SK-N-SH (cell line): Measurements from ENCODE around the gene GATD1. TPM values are rescaled to one million over a fixed set of nuclear protein-coding genes. Genes with fewer than 3 reads are reported as not detected.

Source experiments
- CTCF ChIA-PET: fragments of 300-600, 350-600 bp; formaldehyde crosslinking; extraction: SDS; loops from one replicate; lab custom pipeline; 2021; lab: Yijun Ruan, JAX
- POLR2A ChIA-PET: fragments of 350-600 bp; sonication (Branson Sonifier 250); formaldehyde crosslinking; extraction: SDS; loops from one replicate; lab custom pipeline; 2020; ENCODE audit warnings: antibody characterized with exemption, inconsistent platforms; lab: Yijun Ruan, JAX
- DNase-seq: peaks from one replicate; pipeline ENCODE4 v3.0.0; 2012
- H2AFZ ChIP-seq: fragments of 200-600 bp; sonication (generic); 2 replicates; pipeline ENCODE4 v1.8.1; 2016; ENCODE audit warnings: antibody characterized with exemption, mild to moderate bottlenecking, low read depth
- H3F3A ChIP-seq: fragments of 200-600 bp; sonication (generic); replicated peaks from 2 replicates; pipeline ENCODE3; 2016; ENCODE audit warnings: antibody characterized with exemption, mild to moderate bottlenecking; ENCODE audit not compliant: insufficient read depth
- H3K27ac ChIP-seq, 2 experiments: fragments of 200-500 bp in 1 of 2; fragments of 200-600 bp in 1 of 2; sonication (Bioruptor generic) in 1 of 2; sonication (generic), shearing (Covaris generic) in 1 of 2; 2 replicates each; pipeline versions ENCODE4 v1.5.1 to v1.6.1; 2014 to 2016; ENCODE audit warnings: low read depth in 2 of 2, inconsistent platforms in 1 of 2, low read length in 1 of 2, mild to moderate bottlenecking in 1 of 2, mixed read lengths in 1 of 2
- H3K27me3 ChIP-seq: fragments of 200-600 bp; sonication (generic), shearing (Covaris generic); 2 replicates; pipeline ENCODE4 v1.6.1; 2016; ENCODE audit warnings: mixed run types; ENCODE audit not compliant: insufficient read depth
- H3K36me3 ChIP-seq, 2 experiments: fragments of 200-500 bp in 1 of 2; fragments of 200-600 bp in 1 of 2; sonication (Bioruptor generic) in 1 of 2; sonication (generic) in 1 of 2; replicated peaks in 1 of 2; 2 replicates each; pipeline versions ENCODE3 to v1.5.1; 2014 to 2016; ENCODE audit warnings: low read length in 1 of 2, mild to moderate bottlenecking in 1 of 2; ENCODE audit not compliant: insufficient read depth in 2 of 2, control insufficient read depth in 1 of 2
- H3K4me1 ChIP-seq, 2 experiments: fragments of 200-500 bp in 1 of 2; fragments of 200-600 bp in 1 of 2; sonication (Bioruptor generic) in 1 of 2; sonication (generic), shearing (Covaris generic) in 1 of 2; 2 replicates each; pipeline versions ENCODE4 v1.5.1 to v1.6.1; 2014 to 2016; ENCODE audit warnings: low read depth in 1 of 2, low read length in 1 of 2, mixed run types in 1 of 2; ENCODE audit not compliant: insufficient read depth in 2 of 2, control insufficient read depth in 1 of 2
- H3K4me2 ChIP-seq: fragments of 200-600 bp; sonication (generic), shearing (Covaris generic); 2 replicates; pipeline ENCODE4 v1.6.1; 2017; ENCODE audit warnings: mixed run types
- H3K4me3 ChIP-seq, 2 experiments: fragments of 200-500 bp in 1 of 2; fragments of 200-600 bp in 1 of 2; sonication (Bioruptor generic) in 1 of 2; sonication (generic), shearing (Covaris generic) in 1 of 2; 2 replicates each; pipeline versions ENCODE4 v1.5.1 to v1.8.1; 2014 to 2016; ENCODE audit warnings: low read depth in 2 of 2, inconsistent platforms in 1 of 2, low read length in 1 of 2, mild to moderate bottlenecking in 1 of 2, mixed read lengths in 1 of 2, moderate library complexity in 1 of 2
- H3K79me2 ChIP-seq: fragments of 200-600 bp; sonication (generic); 2 replicates; pipeline ENCODE4 v1.8.1; 2017; ENCODE audit warnings: mild to moderate bottlenecking; ENCODE audit not compliant: insufficient read depth
- H3K9ac ChIP-seq: fragments of 200-600 bp; sonication (generic); 2 replicates; pipeline ENCODE4 v1.6.1; 2017; ENCODE audit warnings: mixed run types
- H3K9me2 ChIP-seq: fragments of 200-600 bp; sonication (generic); 2 replicates; pipeline ENCODE4 v1.6.1; 2017; ENCODE audit warnings: mixed run types
- H3K9me3 ChIP-seq: fragments of 200-600 bp; sonication (generic); 2 replicates; pipeline ENCODE4 v1.6.1; 2017; ENCODE audit warnings: mixed run types, mild to moderate bottlenecking, moderate library complexity
- H4K20me1 ChIP-seq: fragments of 200-600 bp; sonication (generic); 2 replicates; pipeline ENCODE4 v1.6.1; 2017; ENCODE audit warnings: mild to moderate bottlenecking, mixed run types; ENCODE audit not compliant: insufficient read depth
- CTCF ChIP-seq: fragments of 200-600 bp; sonication (generic); IDR thresholded peaks from 2 replicates; pipeline ENCODE4 v1.6.1; 2017; ENCODE audit warnings: antibody characterized with exemption, mild to moderate bottlenecking, moderate library complexity
- ELF1 ChIP-seq: IDR thresholded peaks from 2 replicates; pipeline ENCODE4 v1.4.0; 2012
- EZH2phosphoT487 ChIP-seq: fragments of 200-600 bp; sonication (generic); IDR thresholded peaks from 2 replicates; pipeline ENCODE4 v1.6.1; 2017; ENCODE audit warnings: low read depth, mixed run types, mild to moderate bottlenecking, antibody characterized with exemption, moderate library complexity, borderline replicate concordance
- MXI1 ChIP-seq: IDR thresholded peaks from 2 replicates; pipeline ENCODE4 v1.6.1; 2012; ENCODE audit warnings: mild to moderate bottlenecking, low read depth, low read length, improper control_type of control experiment
- PBX3 ChIP-seq: IDR thresholded peaks from 2 replicates; pipeline ENCODE4; 2012
- POLR2AphosphoS5 ChIP-seq: IDR thresholded peaks from 2 replicates; pipeline ENCODE4 v1.6.1; 2012; ENCODE audit warnings: low read depth, low read length
- RAD21 ChIP-seq: IDR thresholded peaks from 2 replicates; pipeline ENCODE4 v1.6.1; 2012; ENCODE audit warnings: mild to moderate bottlenecking, low read length
- RCOR1 ChIP-seq: fragments of 150-350 bp; IDR thresholded peaks from 2 replicates; pipeline ENCODE4 v1.6.1; 2017; ENCODE audit warnings: antibody characterized with exemption, low read length
- REST ChIP-seq: IDR thresholded peaks from 2 replicates; pipeline ENCODE4 v1.6.1; 2012; ENCODE audit warnings: mild to moderate bottlenecking, low read depth, low read length, moderate library complexity
- RFX5 ChIP-seq: IDR thresholded peaks from 2 replicates; pipeline ENCODE4 v1.6.1; 2012; ENCODE audit warnings: mild to moderate bottlenecking, improper control_type of control experiment, low read length
- RXRA ChIP-seq: IDR thresholded peaks from 2 replicates; pipeline ENCODE4 v1.4.0; 2012; ENCODE audit warnings: low read depth, mild to moderate bottlenecking, borderline replicate concordance
- SMC3 ChIP-seq: IDR thresholded peaks from 2 replicates; pipeline ENCODE4 v1.6.1; 2012; ENCODE audit warnings: low read depth, low read length, improper control_type of control experiment
- TAF1 ChIP-seq: IDR thresholded peaks from 2 replicates; pipeline ENCODE4 v1.6.1; 2012; ENCODE audit warnings: low read depth, mild to moderate bottlenecking, low read length, moderate library complexity, borderline replicate concordance
- TCF12 ChIP-seq: IDR thresholded peaks from 2 replicates; pipeline ENCODE4 v1.4.0; 2012
- USF1 ChIP-seq: IDR thresholded peaks from 2 replicates; pipeline ENCODE4 v1.4.0; 2012; ENCODE audit warnings: low read depth, borderline replicate concordance
- USF2 ChIP-seq: fragments of 150-350 bp; IDR thresholded peaks from 2 replicates; pipeline ENCODE4 v1.6.1; 2017; ENCODE audit warnings: antibody characterized with exemption, low read length, low read depth, borderline replicate concordance
- YY1 ChIP-seq: IDR thresholded peaks from 2 replicates; pipeline ENCODE4 v1.4.0; 2012; ENCODE audit warnings: low read depth, mild to moderate bottlenecking
- WGBS: methylation state at CpG from one replicate; pipeline ENCODE4 v1.1.6; 2017; ENCODE audit warnings: low lambda C conversion rate; 5-methylcytosine and 5-hydroxymethylcytosine counted together
- polyA plus RNA-seq, 3 experiments: library from polyadenylated mRNA; depleted of rRNA; stranded (reverse); fragments of >200 nt; gene quantifications; 2 replicates each; pipeline ENCODE4 v1.2.3, GENCODE V29; 2012

The GATD1 gene
- polyA plus RNA-seq, 1 of the 3 experiments (the other 2 are of a cell fraction), result 86.2 TPM

- H4K20me1 ChIP-seq, result peaks cover 30% of the 10 kb centered on the region
- no peak overlapping the region for H3K4me3 ChIP-seq
- peaks cover 37% of the 10 kb centered on the region for H3F3A ChIP-seq
- H3K4me1 ChIP-seq, result peaks cover 6 to 19% of the 10 kb centered on the region in 2 experiments; a peak in 2 of 4 replicates
- H3K9me3 ChIP-seq, result no peaks in the 10 kb centered on the region
- H3K9me2 ChIP-seq, result no peaks in the 10 kb centered on the region
- CTCF ChIA-PET, result interaction anchor here (1.1 kb wide), 1 partner anchor 86 kb away, joined by 3 read pairs; no protein-coding TSS in a partner anchor
- H2AFZ ChIP-seq, result no peak overlapping the region
- no peak for DNase-seq
- no peak overlapping the region for H3K27ac ChIP-seq
- H3K4me2 ChIP-seq, result no peak overlapping the region
- H3K79me2 ChIP-seq, result peaks cover 44% of the 10 kb centered on the region
- 88% methylated on average over 4 of the region's 6 CpGs for WGBS
- TF ChIP-seq TCF12 (no peak), USF2 (no peak), EZH2phosphoT487 (no peak), RXRA (no peak), RCOR1 (no peak), TAF1 (no peak), REST (no peak), RAD21 (no peak), RFX5 (no peak), ELF1 (no peak), CTCF (no peak), POLR2AphosphoS5 (no peak; the same call in 1 of the 2 replicates), MXI1 (no peak), PBX3 (no peak), YY1 (no peak), SMC3 (no peak), USF1 (no peak)
- TF ChIP-seq, all 33 proteins: peak for 0
- POLR2A ChIA-PET, result no interaction called here
- H3K27me3 ChIP-seq, result no peaks in the 10 kb centered on the region
- no peak overlapping the region for H3K9ac ChIP-seq
- H3K36me3 ChIP-seq, result peaks cover 27 to 28% of the 10 kb centered on the region in 2 experiments
Observed at GRCh38 chr11:813072-813455, 35.8 kb upstream of the GATD1 start.
